GM21526 (cell line): ENCODE measurements around the gene CAMKK2.
A peak's percentile ranks its signal among the peaks of the same experiment; 100 is the strongest.
"Not testable (repeated sequence)": the region's sequence is repeated elsewhere in the genome, so short reads cannot be mapped to it uniquely, and the experiment has no call there.

Experiments used
- ATAC-seq: cut with Tn5 transposase; IDR thresholded peaks from one replicate; pipeline ENCODE4 v1.9.1; 2021; ENCODE audit warnings: moderate library complexity; ENCODE audit not compliant: unreplicated experiment, low FRiP score

Gene CAMKK2

GRCh38 chr12:121228919-121229665, 67.4 kb downstream of the CAMKK2 start:
- ATAC-seq = no peak

- peak; percentile 53 for ATAC-seq
Measured at GRCh38 chr12:121227294-121227693, 69.2 kb downstream of the CAMKK2 start.

- not testable (repeated sequence) for ATAC-seq
Measured at GRCh38 chr12:121226871-121227270, 69.6 kb downstream of the CAMKK2 start.

- ATAC-seq = no peak
Measured at GRCh38 chr12:121226399-121226798, 70.1 kb downstream of the CAMKK2 start.

- no peak for ATAC-seq
Measured at GRCh38 chr12:121224591-121224990, 71.9 kb downstream of the CAMKK2 start.

GRCh38 chr12:121223292-121224285, 72.9 kb downstream of the CAMKK2 start:
- ATAC-seq = no peak

- no peak for ATAC-seq
Measured at GRCh38 chr12:121222847-121223246, 73.7 kb downstream of the CAMKK2 start.

GRCh38 chr12:121219353-121219986, 77.0 kb downstream of the CAMKK2 start:
- ATAC-seq = no peak

- no peak for ATAC-seq
Measured at GRCh38 chr12:121218588-121219352, 77.7 kb downstream of the CAMKK2 start.

- no peak for ATAC-seq
Measured at GRCh38 chr12:121217761-121218160, 78.7 kb downstream of the CAMKK2 start.

- no peak for ATAC-seq
Measured at GRCh38 chr12:121217063-121217462, 79.4 kb downstream of the CAMKK2 start.

GRCh38 chr12:121216102-121216501, 80.4 kb downstream of the CAMKK2 start:
- no peak for ATAC-seq

- no peak for ATAC-seq
Measured at GRCh38 chr12:121214855-121215745, 81.4 kb downstream of the CAMKK2 start.

- ATAC-seq = no peak
Measured at GRCh38 chr12:121214166-121214777, 82.2 kb downstream of the CAMKK2 start.

GRCh38 chr12:121212875-121213274, 83.6 kb downstream of the CAMKK2 start:
- ATAC-seq = no peak

- ATAC-seq = peak; percentile 82
Measured at GRCh38 chr12:121209624-121210572, 86.6 kb downstream of the CAMKK2 start, which contains the start of gene P2RX4. TSS of gene P2RX4 (plus strand) at chr12:121210129. CDS start at chr12:121210165, 36 bp downstream.

- ATAC-seq = no peak
Measured at GRCh38 chr12:121209221-121209620, 87.3 kb downstream of the CAMKK2 start.

- ATAC-seq = not testable (repeated sequence)
Measured at GRCh38 chr12:121208571-121208970, 87.9 kb downstream of the CAMKK2 start.
